CD4-positive, alpha-beta T cell treated with Interferon gamma for 1 hour (primary cell): ENCODE results near the gene GANC.
"Not testable (repeated sequence)": the region's sequence is repeated elsewhere in the genome, so short reads cannot be mapped to it uniquely, and the experiment has no call there.

Source experiments
- DNase-seq: peaks from one replicate; pipeline ENCODE4 v3.0.0-alpha.2; 2020

GANC gene, protein sequence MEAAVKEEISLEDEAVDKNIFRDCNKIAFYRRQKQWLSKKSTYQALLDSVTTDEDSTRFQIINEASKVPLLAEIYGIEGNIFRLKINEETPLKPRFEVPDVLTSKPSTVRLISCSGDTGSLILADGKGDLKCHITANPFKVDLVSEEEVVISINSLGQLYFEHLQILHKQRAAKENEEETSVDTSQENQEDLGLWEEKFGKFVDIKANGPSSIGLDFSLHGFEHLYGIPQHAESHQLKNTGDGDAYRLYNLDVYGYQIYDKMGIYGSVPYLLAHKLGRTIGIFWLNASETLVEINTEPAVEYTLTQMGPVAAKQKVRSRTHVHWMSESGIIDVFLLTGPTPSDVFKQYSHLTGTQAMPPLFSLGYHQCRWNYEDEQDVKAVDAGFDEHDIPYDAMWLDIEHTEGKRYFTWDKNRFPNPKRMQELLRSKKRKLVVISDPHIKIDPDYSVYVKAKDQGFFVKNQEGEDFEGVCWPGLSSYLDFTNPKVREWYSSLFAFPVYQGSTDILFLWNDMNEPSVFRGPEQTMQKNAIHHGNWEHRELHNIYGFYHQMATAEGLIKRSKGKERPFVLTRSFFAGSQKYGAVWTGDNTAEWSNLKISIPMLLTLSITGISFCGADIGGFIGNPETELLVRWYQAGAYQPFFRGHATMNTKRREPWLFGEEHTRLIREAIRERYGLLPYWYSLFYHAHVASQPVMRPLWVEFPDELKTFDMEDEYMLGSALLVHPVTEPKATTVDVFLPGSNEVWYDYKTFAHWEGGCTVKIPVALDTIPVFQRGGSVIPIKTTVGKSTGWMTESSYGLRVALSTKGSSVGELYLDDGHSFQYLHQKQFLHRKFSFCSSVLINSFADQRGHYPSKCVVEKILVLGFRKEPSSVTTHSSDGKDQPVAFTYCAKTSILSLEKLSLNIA (N-terminal part only)

DNA sequence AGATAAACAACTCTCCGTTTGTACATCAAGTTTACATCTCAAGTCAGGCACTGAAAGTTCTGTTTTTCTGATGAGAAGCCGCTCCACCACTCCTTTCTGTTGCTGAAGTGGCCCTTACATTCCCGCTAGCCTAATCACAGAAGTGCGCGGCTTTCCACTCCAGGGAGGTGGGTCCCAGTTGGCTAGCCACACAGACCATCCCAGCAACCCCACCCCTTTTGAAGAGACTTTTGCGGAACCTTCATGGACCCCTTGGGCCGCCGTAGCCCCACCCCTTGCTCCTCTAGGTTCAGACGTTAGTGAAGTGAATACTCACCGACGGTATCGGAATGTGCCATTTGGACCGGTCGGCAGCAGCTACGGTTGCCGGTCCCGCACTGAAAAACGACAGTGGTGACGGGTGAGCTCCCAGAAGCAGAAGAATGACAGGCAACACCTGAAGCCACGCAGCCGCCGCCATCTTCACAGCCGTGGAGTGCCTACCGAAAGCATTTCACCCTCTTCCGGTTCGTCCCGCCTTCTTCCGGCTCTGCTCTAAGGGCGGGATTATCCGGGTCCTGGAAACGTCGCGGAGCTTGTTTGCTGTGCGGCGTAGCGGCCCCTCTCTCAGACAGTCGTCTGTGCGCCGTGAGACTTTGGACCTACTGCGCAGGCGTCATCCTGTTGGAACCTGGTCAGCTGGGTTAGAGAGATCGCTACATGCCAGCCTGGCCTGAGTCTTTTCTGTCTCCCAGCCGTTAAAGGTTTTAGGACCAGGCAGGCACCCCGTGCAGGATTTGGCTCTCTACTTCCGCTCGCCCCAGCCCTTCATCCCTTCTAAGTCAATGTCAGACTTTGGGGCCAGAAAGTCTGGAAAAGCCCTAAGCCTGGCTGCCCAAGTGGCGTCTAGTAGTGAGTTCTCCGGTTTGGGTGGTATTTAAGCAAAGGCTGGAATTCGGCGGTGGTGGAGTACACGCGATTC is at the start of gene GANC, which contains the start of gene TMEM87A:
TSS of gene GANC (plus strand) at position 263 of the 961 bp plus-strand sequence. CDS start 1,281 bp downstream, outside the sequence.
TSS of gene TMEM87A (minus strand) at position 495 of the 961 bp plus-strand sequence. CDS start at position 460, 35 bp downstream.
- DNase-seq = peak; percentile 96

DNA sequence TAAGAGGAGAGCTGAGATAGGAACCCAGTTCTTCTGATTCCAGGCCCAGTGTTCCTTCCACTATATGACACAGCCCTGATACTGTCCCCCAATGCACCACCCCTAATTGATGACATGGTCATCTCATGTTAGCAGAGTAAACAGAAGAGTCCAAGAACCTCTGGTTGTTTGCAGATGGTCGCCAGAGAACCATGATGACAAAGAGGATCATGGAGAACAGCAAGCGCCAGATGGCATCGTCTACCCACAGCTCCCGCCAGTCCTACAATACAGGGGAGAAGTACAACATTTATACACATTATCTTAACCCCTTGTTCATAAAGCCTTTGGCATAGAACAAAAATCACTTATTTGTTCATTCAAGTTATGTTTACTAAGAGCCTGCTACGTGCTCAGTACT is 46.4 kb upstream of the GANC start:
- DNase-seq = no peak

DNA sequence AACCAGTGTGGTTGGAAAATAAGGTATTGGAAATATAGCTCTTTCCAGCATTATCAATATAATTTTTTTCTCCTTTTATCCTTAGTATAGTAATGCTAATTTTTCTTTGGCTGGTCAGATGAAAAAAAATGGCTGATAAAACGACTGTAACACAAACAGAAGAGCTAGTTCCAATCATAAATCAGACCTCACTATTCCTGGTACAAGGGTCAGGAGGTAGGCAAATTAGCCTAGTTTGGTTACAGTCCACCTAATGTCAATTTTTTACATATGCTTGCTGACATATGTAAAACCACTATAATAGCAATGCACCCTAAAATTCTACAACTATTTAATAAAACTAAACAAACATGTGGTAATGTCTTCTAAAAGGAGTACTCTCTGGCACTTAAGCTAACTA is 45.0 kb upstream of the GANC start:
- no peak for DNase-seq

DNA sequence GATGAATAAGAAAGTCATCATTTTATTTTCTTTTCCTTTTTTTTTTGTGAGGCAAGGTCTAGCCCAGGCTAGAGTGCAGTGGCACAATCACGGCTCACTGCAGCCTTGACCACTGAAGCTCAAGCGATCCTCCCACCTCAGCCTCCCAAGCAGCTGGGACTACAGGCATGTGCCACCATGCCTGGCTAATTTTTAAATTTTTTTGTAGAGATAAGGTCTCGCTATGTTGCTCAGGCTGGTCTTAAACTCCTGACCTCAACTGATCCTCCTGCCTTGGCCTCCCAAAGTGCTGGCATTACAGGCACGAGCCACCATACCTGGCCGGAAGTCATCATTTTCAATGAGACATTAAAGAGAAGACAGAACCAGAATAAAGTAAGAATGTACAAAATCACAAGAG is 44.0 kb upstream of the GANC start:
- not testable (repeated sequence) for DNase-seq

DNA sequence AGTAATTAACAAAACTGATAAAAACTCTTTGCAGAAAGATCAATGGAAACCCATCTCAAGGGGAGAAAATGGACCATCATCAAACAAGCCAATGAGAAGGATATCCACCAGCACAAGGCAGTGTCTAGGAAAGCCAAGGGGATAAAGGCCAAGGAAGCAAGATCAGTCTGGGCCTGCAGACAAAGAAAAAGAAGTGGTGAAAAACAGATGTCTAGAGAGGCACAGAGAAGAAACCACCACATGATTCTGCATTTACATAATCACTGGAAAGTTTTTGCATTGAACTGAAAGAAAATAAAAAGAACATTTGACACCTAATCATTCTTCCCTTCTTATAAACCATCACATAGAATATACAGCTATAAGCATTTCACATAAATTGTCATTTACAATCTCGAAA is 41.9 kb upstream of the GANC start:
- DNase-seq = no peak

DNA sequence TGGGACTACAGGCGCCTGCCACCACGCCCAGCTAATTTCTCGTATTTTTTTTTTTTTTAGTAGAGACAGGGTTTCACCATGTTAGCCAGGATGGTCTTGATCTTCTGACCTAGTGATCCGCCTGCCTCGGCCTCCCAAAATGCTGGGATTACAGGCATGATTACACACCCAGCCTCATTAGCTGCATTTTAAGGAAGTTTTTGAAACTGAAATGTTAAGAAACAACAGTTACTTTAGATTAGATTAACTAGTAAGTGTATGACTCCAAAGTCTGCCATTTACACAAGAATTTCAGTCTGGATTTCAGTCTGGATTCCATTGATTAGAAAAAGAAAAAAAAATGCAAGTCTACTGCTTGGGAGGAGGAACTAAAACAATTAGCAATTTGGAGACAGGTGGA is 40.4 kb upstream of the GANC start:
- DNase-seq = no peak

DNA sequence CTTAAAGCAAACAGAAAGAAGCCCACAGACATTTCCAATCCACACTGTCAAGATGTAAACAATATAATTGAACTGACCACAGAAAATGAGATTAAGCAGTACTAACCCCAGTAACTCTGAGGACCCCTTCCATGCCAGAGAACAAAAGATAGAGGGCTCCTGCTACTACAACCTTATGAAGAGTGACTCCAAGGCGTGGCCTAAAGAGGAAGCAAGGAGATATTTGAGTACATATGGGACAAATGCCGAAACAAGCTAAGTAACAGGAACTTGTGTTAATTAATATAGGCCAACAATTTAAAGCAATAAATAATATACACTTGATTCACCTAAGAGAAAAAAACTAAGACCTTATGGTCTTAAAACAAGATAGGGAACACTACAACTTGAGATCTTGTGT is 39.9 kb upstream of the GANC start:
- no peak for DNase-seq

DNA sequence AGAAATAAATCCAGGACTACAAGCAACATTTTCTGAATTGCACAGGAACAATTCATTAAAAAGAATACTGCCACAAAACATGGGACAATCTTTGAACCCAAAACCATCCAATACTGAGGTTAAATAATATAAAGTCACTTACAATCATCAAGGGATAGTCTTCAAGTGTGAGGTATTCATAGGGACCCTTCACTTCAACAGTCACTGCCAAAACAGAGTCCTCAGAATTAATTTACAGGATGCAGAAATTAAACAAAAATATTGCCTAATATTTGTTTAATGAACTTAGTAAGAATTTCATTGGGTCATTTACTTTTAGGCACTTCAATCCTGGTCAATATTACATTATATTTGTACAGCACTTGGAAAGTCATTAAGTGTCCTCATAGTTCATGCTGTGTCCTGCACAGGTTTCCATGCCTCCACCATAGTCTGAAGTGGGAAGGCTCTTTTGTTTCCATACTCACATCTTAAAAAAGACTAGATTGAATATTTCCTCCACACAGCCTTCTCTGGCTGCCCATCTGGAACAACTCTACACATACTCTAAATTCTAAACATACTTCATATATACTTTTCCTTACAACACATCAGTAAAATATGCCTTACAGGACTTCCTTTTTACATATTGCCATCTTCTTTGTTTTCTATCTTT is 33.3 kb upstream of the GANC start:
- no peak for DNase-seq

DNA sequence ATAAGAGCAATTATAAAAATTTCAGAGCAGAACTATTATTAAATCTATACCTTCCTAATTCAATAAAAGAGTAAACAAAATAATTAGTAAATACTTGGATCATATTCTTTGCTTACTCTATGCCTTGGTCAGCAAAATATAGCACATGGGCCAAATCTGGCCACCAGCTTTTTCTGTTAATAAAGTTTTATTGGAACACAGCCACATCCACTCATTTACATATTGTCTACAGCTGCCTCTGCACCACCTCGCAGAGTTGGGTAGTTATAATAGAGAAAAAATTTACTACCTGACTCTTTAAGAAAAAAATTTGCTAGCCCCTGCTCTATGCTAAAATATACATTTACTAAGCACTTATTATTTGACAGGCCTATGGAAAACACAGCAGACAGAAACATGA is 32.2 kb upstream of the GANC start:
- DNase-seq = no peak

DNA sequence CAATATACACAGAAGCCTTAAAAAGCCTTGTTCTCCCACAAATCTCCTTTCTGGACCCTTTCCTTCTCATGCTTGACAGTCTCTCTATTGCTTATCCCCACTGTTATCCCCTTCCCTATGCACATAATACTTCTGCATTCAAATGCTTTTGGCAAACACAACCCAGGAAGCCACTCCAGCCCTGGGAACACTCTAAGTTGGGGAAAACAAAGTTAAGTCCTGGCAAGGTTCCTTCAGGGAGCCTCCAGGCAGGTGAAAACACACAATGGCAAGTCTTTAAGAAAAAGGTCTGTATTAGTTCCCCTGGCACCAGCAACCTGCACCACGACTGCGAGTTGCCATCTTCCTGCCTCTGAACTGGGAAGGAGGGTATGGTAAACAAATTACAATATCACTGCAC is 19.7 kb upstream of the GANC start:
- no peak for DNase-seq

DNA sequence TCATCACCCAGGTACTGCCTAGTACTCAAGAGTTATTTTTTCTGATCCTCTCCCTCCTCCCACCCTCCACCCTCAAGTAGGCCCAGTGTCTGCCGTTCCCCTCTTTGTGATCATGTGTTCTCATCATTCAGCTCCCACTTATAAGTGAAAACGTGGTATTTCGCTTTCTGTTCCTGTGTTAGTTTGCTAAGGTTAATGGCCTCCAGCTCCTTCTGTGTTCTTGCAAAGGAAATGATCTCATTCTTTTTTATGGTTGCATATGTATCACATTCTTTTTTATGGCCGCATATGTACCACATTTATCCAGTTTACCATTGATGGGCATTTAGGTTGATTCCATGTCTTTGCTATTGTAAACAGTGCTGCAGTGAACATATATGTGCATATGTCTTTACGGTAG is 8.2 kb upstream of the GANC start:
- DNase-seq = no peak

DNA sequence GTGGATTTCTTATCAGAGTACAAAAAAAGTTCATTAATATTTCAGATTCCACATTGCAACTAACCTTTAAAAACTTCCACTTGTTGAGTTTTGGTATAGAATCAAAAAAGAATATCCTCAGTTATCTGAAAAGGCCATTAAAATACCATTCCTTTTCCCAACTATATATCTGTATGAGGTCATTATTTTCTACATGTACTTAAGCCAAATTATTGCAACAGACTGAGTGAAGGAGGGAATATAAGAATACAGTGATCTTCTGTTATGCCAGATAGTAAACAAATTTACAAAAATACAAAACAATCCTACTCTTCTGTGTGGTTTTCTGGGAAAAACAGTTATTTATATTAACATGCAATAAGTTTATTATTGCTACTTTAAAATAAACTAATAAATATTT is 5.7 kb upstream of the GANC start:
- no peak for DNase-seq

DNA sequence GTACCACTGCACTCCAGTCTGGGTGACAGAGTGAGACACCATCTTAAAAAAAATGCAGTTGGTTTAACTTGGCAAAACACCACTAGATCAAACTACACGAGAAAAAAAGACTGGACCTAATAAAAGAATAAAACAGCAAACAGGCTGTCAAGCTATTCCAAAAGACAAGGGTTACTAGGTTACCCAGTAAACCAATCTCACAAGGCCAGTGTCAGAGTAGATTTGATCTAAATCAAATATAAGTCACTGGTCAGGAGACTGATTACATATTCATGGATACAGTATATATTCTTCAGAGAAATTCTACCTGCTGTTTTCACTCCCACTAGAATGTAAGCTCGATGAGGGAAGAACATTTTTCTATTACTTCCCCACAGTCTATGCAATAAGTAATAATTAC is 2.5 kb upstream of the GANC start:
- no peak for DNase-seq

DNA sequence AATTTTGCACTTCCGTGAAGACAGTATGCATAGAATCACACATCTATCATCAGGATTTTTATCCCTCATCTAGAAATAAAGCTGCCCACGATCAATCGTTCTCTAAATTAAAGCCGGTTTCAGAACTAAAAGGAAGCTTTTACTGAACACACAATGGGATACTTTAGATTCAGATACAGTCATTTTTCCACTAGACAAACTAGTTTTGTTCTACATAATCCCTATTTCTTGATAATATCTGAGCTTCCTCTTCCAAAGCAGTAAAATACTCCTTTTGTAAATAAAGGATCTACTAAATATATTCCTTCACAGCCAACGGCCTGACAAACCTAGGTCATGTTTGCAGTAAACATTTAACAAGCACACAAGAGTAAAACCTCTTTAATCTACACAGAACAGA is 2.0 kb upstream of the GANC start:
- no peak for DNase-seq

DNA sequence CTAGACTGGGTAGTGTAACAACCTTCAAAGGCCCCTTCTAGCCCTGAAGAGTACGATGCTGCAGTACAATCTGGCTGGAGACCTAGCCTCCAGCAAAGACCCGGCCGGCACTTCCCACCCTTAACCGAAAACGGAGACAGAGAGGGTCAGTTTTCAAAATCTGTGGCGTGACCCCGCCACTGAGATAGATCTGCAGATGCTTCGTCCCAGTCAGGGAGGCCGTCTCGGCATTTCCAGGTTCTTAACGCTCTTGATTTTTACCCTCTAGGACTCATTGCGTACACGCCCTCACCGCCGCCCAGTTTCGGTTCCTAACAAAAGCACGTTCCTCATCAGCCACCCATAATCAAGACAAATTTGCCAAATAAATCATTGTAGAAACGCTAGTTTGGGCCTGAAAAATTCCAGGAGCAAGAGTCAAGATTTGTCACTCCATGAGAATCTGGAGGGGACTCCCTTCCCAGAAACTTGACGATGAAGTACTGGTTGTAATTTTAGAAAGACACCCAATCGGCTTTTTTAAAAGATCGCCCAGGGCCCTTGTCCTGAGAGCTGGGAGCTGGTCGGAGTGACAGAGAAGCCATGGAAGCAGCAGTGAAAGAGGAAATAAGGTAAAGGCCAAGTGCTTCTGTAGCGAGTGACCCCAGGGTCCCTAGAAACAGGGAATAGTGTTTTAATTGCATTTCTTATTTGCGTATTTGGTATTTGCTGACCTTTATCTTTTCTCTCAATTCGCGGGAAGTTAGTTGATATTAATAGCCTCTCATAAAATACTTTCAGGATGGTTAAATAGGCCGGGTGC is 1.1 kb downstream of the GANC start:
- DNase-seq = peak; percentile 56

DNA sequence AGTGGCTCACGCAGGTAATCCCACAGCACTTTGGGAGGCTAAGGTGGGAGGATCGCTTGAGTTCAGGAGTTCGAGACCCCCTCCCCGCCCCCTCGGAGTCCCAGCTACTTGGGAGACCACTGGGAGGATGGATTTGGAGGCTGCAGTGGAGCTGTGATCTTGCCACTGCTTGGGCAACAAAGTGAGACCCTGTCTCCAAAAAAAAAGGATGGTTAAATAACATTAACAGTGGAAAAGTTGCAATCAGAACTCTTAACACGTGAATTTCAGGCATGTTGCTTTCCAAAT is 1.6 kb downstream of the GANC start:
- no peak for DNase-seq

DNA sequence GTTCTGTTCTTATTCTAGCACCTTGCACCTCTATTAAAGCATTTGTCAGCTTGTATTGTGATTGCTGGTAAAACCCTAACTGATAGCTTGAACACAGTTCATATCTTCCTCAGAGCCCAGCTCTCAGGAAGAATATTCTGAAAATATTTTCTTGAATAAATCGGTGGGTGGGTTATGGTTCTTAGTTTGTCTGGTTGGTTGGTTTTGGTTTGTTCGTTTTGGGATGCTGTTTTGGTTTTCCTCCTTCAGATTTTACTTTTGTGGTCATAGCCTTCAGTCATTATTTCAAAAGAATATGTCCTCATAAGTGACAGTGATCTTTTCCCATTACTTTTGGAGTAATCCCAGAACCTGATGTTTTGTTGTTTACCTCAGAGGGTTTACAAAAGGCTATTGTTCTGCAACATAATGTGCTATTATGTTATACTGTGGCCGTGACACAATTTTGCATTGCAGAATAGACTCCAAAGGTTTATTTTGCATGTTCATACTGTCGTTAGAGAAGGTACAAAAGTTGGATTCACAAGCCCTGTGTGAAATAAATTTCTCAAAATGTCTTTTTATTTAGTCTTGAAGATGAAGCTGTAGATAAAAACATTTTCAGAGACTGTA is 2.9 kb downstream of the GANC start:
- DNase-seq = no peak

DNA sequence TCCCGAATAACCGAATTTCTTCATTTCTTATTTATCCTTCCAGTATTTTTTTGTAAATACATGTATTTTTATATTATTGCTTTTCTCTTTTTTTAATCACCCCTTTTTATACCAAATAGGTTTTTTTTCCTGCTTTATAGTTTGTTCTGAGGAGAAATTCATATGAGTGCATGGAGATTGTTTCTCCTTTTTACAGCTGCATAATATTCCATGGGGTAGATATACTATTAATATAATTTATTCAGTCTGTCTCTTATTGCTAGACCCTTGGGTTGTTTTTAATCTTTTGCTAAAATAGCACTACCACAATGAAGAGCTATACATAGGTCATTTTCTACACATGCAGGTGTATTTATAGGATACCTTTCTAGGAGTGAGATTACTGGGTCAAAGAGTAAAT is 3.8 kb downstream of the GANC start:
- DNase-seq = no peak

DNA sequence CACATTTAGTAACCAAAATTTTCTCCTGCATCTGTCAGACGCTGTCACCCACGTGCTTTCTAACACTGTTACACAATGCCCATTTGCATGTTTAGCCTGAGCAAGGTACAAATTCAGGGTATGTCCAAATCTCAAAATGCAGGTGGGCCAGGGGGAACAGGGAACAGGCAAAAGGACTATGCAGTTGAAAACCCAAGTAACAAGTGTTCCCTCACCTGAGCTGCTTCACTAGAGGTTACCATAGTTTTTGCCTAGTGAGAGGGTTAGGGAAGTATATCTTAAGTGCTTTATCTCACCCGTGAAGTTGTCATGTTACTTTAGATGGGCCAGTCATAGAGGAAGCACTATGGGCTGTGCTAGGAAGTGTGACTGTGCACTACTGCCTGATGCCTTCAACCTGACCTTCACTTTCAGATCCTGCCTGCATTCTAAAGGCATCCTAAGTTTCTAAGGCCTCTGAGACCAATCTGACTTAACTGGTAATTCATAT is 6.3 kb downstream of the GANC start:
- peak; percentile 13 for DNase-seq

DNA sequence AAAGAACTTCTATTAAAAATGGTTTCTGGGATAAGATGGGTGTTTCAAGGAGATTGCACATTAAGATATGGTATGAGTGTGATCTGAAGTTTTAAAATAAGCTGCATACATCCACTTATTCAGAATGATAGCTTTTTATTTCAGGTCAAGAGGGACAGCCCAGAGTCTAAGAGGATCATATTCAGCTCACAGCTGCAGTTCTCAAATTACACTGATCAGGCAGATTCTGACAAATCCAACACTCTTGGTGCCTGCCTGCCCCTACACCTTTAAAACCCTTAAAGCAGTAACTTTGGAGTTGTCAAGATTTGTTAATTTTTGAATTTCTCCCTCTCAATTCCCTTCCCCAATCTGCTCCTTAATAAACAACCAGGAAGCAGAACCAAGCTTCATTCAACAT is 9.3 kb downstream of the GANC start:
- no peak for DNase-seq

DNA sequence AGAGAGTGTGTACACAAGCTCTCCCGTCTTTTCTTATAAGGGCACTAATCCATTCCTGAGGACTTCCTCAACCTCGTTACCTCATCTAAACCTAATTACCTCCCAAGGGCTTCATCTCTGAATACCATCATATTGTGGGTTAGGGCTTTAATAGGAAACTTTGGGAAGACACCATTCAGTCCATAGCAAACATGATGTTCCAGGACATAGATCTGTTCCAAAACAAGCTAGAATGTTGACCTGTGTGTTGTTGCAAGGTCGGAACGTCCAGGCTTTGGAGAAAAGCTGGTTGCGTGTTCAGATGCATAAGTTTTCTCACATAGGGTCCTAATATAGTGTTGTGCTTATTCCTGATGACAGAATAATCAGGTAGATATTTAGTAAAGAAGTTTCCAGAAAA is 9.9 kb downstream of the GANC start:
- DNase-seq = no peak
